WTC11 (cell line): Measurements from ENCODE around the gene MED8. TPM values are rescaled to one million over a fixed set of nuclear protein-coding genes. Genes with fewer than 3 reads are reported as not detected.
A peak's percentile ranks its signal among the peaks of the same experiment; 100 is the strongest.

Source experiments
- FOXP1 ChIP-seq: sonication (generic); formaldehyde crosslinking; IDR thresholded peaks from 2 replicates; pipeline ENCODE4 v1.8.0; 2022; ENCODE audit warnings: missing genetic modification reagents, mild to moderate bottlenecking, moderate library complexity, borderline replicate concordance
- FOXP4 ChIP-seq: sonication (generic); formaldehyde crosslinking; IDR thresholded peaks from 2 replicates; pipeline ENCODE4 v1.8.0; 2022; ENCODE audit warnings: mild to moderate bottlenecking, missing genetic modification reagents
- IRF2 ChIP-seq: sonication (generic); formaldehyde crosslinking; IDR thresholded peaks from 2 replicates; pipeline ENCODE4 v1.8.0; 2022; ENCODE audit warnings: low read depth, missing genetic modification reagents, borderline replicate concordance
- MLX ChIP-seq: sonication (generic); formaldehyde crosslinking; IDR thresholded peaks from 2 replicates; pipeline ENCODE4 v1.8.1; 2023; ENCODE audit warnings: mild to moderate bottlenecking, missing genetic modification reagents, moderate library complexity
- NFE2L1 ChIP-seq: sonication (generic); formaldehyde crosslinking; IDR thresholded peaks from 2 replicates; pipeline ENCODE4 v1.8.1; 2023; ENCODE audit warnings: missing genetic modification reagents
- NFYB ChIP-seq: sonication (generic); formaldehyde crosslinking; conservative IDR thresholded peaks from 2 replicates; pipeline ENCODE4 v1.8.0; 2022; ENCODE audit warnings: low read depth, missing genetic modification reagents
- NR2C2 ChIP-seq: sonication (generic); formaldehyde crosslinking; IDR thresholded peaks from 2 replicates; pipeline ENCODE4 v1.8.0; 2022; ENCODE audit warnings: mild to moderate bottlenecking, missing genetic modification reagents
- OVOL2 ChIP-seq: fragments of 250-450 bp; sonication (Bioruptor Pico); IDR thresholded peaks from 2 replicates; pipeline ENCODE4 v1.9.0; 2021; ENCODE audit warnings: mild to moderate bottlenecking, borderline replicate concordance
- PREB ChIP-seq: sonication (generic); formaldehyde crosslinking; IDR thresholded peaks from 2 replicates; pipeline ENCODE4 v1.8.1; 2022; ENCODE audit warnings: mild to moderate bottlenecking, missing genetic modification reagents, moderate library complexity, borderline replicate concordance
- PRRX2 ChIP-seq: fragments of 250-450 bp; sonication (Bioruptor Pico); IDR thresholded peaks from 2 replicates; pipeline ENCODE4 v1.8.0; 2021; ENCODE audit warnings: mild to moderate bottlenecking
- RELA ChIP-seq: sonication (generic); formaldehyde crosslinking; IDR thresholded peaks from 2 replicates; pipeline ENCODE4 v1.8.1; 2022; ENCODE audit warnings: missing genetic modification reagents, mild to moderate bottlenecking, borderline replicate concordance
- TP53 ChIP-seq: sonication (generic); formaldehyde crosslinking; IDR thresholded peaks from 2 replicates; pipeline ENCODE4 v1.8.1; 2023; ENCODE audit warnings: mild to moderate bottlenecking, missing genetic modification reagents
- ZBTB21 ChIP-seq: sonication (generic); formaldehyde crosslinking; IDR thresholded peaks from 2 replicates; pipeline ENCODE4 v1.8.1; 2023; ENCODE audit warnings: mild to moderate bottlenecking, missing genetic modification reagents, borderline replicate concordance
- ZMAT4 ChIP-seq: fragments of 250-450 bp; sonication (Bioruptor Pico); IDR thresholded peaks from 2 replicates; pipeline ENCODE4 v1.9.0; 2021; ENCODE audit warnings: mild to moderate bottlenecking
- ZNF219 ChIP-seq: sonication (generic); formaldehyde crosslinking; IDR thresholded peaks from 2 replicates; pipeline ENCODE4 v1.8.0; 2023; ENCODE audit warnings: missing genetic modification reagents, mild to moderate bottlenecking, borderline replicate concordance
- ZNF232 ChIP-seq: sonication (generic); formaldehyde crosslinking; IDR thresholded peaks from 2 replicates; pipeline ENCODE4 v1.8.0; 2022; ENCODE audit warnings: mild to moderate bottlenecking, missing genetic modification reagents
- ZNF671 ChIP-seq: fragments of 250-450 bp; sonication (Bioruptor Pico); IDR thresholded peaks from 2 replicates; pipeline ENCODE4 v1.8.0; 2021; ENCODE audit warnings: mild to moderate bottlenecking
- total RNA-seq: library from RNA; stranded (reverse); gene quantifications from 3 replicates; pipeline ENCODE4 v1.2.3, GENCODE V29; 2021
- TF ChIP-seq, protein P1 (sequence below): sonication (generic); formaldehyde crosslinking; IDR thresholded peaks from 2 replicates; pipeline ENCODE4 v1.8.0; 2022; ENCODE audit warnings: missing genetic modification reagents
- TF ChIP-seq, protein P2 (sequence below): sonication (generic); formaldehyde crosslinking; IDR thresholded peaks from 2 replicates; pipeline ENCODE4 v1.8.1; 2022; ENCODE audit warnings: mild to moderate bottlenecking, moderate library complexity, missing genetic modification reagents
- TF ChIP-seq, protein P3 (sequence below): fragments of 200-600 bp; IDR thresholded peaks from 2 replicates; pipeline ENCODE4 v1.8.0; 2022; ENCODE audit warnings: antibody characterized with exemption
- TF ChIP-seq, protein P4 (sequence below): sonication (generic); formaldehyde crosslinking; IDR thresholded peaks from 2 replicates; pipeline ENCODE4 v1.8.1; 2023; ENCODE audit warnings: mild to moderate bottlenecking, missing genetic modification reagents, borderline replicate concordance
- TF ChIP-seq, protein P5 (sequence below): sonication (generic); formaldehyde crosslinking; IDR thresholded peaks from 2 replicates; pipeline ENCODE4 v1.8.1; 2023; ENCODE audit warnings: mild to moderate bottlenecking, missing genetic modification reagents

The MED8 gene
- total RNA-seq, 1 experiment from 2014 or later = 17.7 TPM

DNA sequence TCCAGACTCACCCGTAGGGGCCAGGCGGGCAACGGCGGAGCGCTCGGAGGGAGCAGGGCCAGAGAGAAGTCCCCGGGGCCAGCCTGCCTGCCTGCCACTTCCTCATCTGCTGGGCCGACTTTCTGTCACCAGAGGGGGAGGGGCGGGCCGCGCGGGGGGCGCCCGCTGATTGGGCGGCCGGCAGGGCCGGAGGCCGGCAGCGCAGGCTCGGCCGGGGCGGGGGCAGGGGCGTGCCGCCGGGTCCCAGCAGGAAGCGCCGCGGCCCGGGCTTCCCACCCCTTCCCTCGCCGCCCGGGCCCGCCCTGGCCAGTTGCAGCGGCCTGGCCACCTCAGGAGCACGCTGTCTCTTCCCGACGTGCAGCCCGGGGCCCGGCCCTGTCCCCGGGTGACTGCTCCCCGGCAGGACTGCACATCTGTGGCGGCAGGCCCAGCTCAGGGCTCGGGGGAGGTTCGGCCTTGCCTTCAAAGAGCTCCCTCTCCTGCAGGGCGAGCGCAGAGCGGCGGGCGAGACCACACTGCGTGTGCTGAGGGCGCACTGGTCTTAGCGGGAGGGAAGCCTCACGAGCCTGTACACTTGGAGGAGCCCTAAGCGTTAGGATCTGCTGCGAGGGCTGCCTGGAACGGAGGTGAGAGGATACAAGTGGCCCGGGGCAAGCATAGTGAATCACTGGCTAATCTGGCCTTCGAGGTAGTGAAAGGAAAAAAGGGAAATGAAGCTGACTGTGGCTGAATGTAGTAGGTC lies 21.5 kb downstream of the MED8 start, which contains the start of gene ELOVL1 (continued):
- TF ChIP-seq, protein P1, sequence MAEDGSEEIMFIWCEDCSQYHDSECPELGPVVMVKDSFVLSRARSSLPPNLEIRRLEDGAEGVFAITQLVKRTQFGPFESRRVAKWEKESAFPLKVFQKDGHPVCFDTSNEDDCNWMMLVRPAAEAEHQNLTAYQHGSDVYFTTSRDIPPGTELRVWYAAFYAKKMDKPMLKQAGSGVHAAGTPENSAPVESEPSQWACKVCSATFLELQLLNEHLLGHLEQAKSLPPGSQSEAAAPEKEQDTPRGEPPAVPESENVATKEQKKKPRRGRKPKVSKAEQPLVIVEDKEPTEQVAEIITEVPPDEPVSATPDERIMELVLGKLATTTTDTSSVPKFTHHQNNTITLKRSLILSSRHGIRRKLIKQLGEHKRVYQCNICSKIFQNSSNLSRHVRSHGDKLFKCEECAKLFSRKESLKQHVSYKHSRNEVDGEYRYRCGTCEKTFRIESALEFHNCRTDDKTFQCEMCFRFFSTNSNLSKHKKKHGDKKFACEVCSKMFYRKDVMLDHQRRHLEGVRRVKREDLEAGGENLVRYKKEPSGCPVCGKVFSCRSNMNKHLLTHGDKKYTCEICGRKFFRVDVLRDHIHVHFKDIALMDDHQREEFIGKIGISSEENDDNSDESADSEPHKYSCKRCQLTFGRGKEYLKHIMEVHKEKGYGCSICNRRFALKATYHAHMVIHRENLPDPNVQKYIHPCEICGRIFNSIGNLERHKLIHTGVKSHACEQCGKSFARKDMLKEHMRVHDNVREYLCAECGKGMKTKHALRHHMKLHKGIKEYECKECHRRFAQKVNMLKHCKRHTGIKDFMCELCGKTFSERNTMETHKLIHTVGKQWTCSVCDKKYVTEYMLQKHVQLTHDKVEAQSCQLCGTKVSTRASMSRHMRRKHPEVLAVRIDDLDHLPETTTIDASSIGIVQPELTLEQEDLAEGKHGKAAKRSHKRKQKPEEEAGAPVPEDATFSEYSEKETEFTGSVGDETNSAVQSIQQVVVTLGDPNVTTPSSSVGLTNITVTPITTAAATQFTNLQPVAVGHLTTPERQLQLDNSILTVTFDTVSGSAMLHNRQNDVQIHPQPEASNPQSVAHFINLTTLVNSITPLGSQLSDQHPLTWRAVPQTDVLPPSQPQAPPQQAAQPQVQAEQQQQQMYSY (CRISPR knock-in tag) = no peak
- TF ChIP-seq ZNF232 (no peak), ZBTB21 (CRISPR knock-in tag) (no peak), FOXP1 (CRISPR knock-in tag) (peak; percentile 88), NFE2L1 (no peak), ZMAT4 (no peak), PRRX2 (CRISPR knock-in tag) (no peak), RELA (CRISPR knock-in tag) (no peak; the same call in 1 of the 2 replicates), OVOL2 (CRISPR knock-in tag) (no peak), ZNF671 (no peak), TP53 (CRISPR knock-in tag) (no peak), MLX (CRISPR knock-in tag) (no peak), NR2C2 (CRISPR knock-in tag) (no peak; the same call in 1 of the 2 replicates), ZNF219 (no peak; the same call in 1 of the 2 replicates), PREB (0 out of 2 replicates have a peak, but pooled peaks have one; percentile 36), FOXP4 (CRISPR knock-in tag) (peak; percentile 6; the same call in 1 of the 2 replicates), NFYB (peak; percentile 46), IRF2 (CRISPR knock-in tag) (no peak)
- TF ChIP-seq, protein P2, sequence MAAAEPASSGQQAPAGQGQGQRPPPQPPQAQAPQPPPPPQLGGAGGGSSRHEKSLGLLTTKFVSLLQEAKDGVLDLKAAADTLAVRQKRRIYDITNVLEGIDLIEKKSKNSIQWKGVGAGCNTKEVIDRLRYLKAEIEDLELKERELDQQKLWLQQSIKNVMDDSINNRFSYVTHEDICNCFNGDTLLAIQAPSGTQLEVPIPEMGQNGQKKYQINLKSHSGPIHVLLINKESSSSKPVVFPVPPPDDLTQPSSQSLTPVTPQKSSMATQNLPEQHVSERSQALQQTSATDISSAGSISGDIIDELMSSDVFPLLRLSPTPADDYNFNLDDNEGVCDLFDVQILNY (CRISPR knock-in tag) = peak; percentile 64; the same call in 1 of the 2 replicates
- TF ChIP-seq, protein P3, sequence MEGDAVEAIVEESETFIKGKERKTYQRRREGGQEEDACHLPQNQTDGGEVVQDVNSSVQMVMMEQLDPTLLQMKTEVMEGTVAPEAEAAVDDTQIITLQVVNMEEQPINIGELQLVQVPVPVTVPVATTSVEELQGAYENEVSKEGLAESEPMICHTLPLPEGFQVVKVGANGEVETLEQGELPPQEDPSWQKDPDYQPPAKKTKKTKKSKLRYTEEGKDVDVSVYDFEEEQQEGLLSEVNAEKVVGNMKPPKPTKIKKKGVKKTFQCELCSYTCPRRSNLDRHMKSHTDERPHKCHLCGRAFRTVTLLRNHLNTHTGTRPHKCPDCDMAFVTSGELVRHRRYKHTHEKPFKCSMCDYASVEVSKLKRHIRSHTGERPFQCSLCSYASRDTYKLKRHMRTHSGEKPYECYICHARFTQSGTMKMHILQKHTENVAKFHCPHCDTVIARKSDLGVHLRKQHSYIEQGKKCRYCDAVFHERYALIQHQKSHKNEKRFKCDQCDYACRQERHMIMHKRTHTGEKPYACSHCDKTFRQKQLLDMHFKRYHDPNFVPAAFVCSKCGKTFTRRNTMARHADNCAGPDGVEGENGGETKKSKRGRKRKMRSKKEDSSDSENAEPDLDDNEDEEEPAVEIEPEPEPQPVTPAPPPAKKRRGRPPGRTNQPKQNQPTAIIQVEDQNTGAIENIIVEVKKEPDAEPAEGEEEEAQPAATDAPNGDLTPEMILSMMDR = no peak
- TF ChIP-seq, protein P4, sequence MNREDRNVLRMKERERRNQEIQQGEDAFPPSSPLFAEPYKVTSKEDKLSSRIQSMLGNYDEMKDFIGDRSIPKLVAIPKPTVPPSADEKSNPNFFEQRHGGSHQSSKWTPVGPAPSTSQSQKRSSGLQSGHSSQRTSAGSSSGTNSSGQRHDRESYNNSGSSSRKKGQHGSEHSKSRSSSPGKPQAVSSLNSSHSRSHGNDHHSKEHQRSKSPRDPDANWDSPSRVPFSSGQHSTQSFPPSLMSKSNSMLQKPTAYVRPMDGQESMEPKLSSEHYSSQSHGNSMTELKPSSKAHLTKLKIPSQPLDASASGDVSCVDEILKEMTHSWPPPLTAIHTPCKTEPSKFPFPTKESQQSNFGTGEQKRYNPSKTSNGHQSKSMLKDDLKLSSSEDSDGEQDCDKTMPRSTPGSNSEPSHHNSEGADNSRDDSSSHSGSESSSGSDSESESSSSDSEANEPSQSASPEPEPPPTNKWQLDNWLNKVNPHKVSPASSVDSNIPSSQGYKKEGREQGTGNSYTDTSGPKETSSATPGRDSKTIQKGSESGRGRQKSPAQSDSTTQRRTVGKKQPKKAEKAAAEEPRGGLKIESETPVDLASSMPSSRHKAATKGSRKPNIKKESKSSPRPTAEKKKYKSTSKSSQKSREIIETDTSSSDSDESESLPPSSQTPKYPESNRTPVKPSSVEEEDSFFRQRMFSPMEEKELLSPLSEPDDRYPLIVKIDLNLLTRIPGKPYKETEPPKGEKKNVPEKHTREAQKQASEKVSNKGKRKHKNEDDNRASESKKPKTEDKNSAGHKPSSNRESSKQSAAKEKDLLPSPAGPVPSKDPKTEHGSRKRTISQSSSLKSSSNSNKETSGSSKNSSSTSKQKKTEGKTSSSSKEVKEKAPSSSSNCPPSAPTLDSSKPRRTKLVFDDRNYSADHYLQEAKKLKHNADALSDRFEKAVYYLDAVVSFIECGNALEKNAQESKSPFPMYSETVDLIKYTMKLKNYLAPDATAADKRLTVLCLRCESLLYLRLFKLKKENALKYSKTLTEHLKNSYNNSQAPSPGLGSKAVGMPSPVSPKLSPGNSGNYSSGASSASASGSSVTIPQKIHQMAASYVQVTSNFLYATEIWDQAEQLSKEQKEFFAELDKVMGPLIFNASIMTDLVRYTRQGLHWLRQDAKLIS (CRISPR knock-in tag) = no peak
- TF ChIP-seq, protein P5, sequence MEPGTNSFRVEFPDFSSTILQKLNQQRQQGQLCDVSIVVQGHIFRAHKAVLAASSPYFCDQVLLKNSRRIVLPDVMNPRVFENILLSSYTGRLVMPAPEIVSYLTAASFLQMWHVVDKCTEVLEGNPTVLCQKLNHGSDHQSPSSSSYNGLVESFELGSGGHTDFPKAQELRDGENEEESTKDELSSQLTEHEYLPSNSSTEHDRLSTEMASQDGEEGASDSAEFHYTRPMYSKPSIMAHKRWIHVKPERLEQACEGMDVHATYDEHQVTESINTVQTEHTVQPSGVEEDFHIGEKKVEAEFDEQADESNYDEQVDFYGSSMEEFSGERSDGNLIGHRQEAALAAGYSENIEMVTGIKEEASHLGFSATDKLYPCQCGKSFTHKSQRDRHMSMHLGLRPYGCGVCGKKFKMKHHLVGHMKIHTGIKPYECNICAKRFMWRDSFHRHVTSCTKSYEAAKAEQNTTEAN (CRISPR knock-in tag) = 0 out of 2 replicates have a peak, but pooled peaks have one; percentile 73
